Activated CD8-positive, alpha-beta memory T cell treated with anti-CD3 and anti-CD28 coated beads for 1 hour (primary cell): ENCODE results near the gene DHCR7.

Experiments
- DNase-seq, 2 donors: peaks; one replicate each; pipeline ENCODE4 v3.0.0-alpha.2; 2020; ENCODE audit warnings: low read depth in 1 of 2; ENCODE audit errors: extremely low read depth in 1 of 2

The DHCR7 gene

GRCh38 chr11:71477641-71478527 lies 29.7 kb upstream of the DHCR7 start:
- DNase-seq, result no peak

- no peak for DNase-seq
Observed at GRCh38 chr11:71476926-71477640, 28.9 kb upstream of the DHCR7 start.

- no peak for DNase-seq
Observed at GRCh38 chr11:71476031-71476430, 27.8 kb upstream of the DHCR7 start.

GRCh38 chr11:71474771-71475483 lies 26.7 kb upstream of the DHCR7 start:
- DNase-seq, result no peak

- DNase-seq, result no peak
Observed at GRCh38 chr11:71474141-71474770, 26.1 kb upstream of the DHCR7 start.

GRCh38 chr11:71473793-71474080 lies 25.5 kb upstream of the DHCR7 start:
- no peak for DNase-seq

GRCh38 chr11:71472941-71473792 lies 25.0 kb upstream of the DHCR7 start:
- no peak for DNase-seq

GRCh38 chr11:71472357-71472885 lies 24.2 kb upstream of the DHCR7 start:
- no peak for DNase-seq

GRCh38 chr11:71470946-71471345 lies 22.8 kb upstream of the DHCR7 start:
- DNase-seq, result no peak

GRCh38 chr11:71467164-71467563 lies 19.0 kb upstream of the DHCR7 start:
- no peak for DNase-seq

GRCh38 chr11:71466358-71466757 lies 18.2 kb upstream of the DHCR7 start:
- DNase-seq, result no peak

GRCh38 chr11:71465054-71465453 lies 16.9 kb upstream of the DHCR7 start:
- DNase-seq, result no peak

- no peak for DNase-seq
Observed at GRCh38 chr11:71463331-71464211, 15.4 kb upstream of the DHCR7 start.

GRCh38 chr11:71462726-71463125 lies 14.5 kb upstream of the DHCR7 start:
- no peak for DNase-seq

GRCh38 chr11:71461696-71462095 lies 13.5 kb upstream of the DHCR7 start:
- no peak for DNase-seq

- DNase-seq, result no peak
Observed at GRCh38 chr11:71459767-71460320, 11.7 kb upstream of the DHCR7 start.

- DNase-seq, result no peak
Observed at GRCh38 chr11:71459076-71459766, 11.0 kb upstream of the DHCR7 start.
